NCI-H1105 (cell line): ENCODE data around the gene RNU7-1.

Experiments used
- DNase-seq: peaks from one replicate; lab custom pipeline; 2025; lab: John Stamatoyannopoulos, UW

The RNU7-1 gene

DNA sequence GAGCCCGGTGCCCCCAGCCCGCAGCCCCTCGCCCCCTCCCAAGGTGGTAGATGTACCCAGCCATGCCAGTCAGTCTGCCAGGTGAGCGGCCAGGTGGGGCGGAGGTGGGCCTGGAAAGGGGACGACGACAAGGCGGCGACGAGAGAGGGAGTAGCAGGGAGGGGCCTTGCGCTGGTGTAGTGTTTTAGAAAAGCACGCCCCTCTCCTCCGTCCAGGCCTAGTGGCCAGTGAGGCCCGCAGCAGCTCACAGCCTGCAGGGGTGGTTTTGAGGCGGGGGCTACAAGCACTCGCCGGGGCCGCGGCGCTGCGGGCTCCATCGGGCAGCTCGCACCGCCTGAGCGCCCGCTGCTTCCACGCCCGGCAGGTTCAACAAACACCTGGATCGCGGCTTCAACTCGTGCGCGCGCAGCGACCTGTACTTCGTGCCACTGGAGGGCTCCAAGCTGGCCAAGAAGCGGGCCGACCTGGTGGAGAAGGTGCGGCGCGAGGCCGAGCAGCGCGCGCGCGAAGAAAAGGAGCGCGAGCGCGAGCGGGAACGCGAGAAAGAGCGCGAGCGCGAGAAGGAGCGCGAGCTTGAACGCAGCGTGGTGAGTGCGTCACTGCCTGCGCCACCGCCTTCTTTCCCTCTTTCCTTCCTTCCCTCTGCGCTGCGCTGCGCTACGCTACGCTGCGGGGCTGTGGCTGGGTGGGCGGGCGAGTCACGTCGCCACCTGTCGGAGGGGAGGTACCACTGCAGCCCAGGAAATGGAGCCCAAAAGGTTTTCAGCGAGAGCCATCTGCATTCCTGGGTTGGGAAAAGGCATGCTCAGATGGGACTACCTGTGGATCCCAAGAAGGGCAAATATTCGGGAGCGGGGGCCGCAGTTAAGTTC, 5.9 kb upstream of the RNU7-1 start:
- peak; percentile 97 for DNase-seq

DNA sequence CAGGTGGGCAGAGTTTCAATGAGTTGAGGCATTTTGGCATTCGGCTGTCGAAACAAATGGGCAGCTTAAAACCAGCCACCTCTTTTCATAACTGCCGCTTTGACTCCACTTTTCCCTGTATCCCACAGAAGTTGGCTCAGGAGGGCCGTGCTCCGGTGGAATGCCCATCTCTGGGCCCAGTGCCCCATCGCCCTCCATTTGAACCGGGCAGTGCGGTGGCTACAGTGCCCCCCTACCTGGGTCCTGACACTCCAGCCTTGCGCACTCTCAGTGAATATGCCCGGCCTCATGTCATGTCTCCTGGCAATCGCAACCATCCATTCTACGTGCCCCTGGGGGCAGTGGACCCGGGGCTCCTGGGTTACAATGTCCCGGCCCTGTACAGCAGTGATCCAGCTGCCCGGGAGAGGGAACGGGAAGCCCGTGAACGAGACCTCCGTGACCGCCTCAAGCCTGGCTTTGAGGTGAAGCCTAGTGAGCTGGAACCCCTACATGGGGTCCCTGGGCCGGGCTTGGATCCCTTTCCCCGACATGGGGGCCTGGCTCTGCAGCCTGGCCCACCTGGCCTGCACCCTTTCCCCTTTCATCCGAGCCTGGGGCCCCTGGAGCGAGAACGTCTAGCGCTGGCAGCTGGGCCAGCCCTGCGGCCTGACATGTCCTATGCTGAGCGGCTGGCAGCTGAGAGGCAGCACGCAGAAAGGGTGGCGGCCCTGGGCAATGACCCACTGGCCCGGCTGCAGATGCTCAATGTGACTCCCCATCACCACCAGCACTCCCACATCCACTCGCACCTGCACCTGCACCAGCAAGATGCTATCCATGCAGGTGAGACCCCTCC, 5.0 kb upstream of the RNU7-1 start:
- no peak for DNase-seq

DNA sequence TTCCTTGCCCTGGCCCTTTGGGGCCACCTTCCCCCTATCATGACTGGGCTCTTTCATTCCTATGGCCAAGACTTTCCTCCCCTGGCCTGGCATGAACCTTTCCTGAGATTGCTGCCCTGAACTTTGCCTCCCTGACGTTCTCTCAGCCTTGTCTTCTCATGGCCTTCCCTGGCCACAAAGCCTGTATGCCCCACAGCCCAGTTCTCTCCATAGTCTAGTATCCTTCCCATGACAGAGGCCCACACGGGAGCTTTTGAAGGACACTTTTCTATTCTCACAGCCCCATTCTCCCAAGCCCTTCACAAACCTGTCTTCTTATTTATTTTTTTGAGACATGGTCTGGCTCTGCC, 4.5 kb upstream of the RNU7-1 start:
- DNase-seq, result no peak

DNA sequence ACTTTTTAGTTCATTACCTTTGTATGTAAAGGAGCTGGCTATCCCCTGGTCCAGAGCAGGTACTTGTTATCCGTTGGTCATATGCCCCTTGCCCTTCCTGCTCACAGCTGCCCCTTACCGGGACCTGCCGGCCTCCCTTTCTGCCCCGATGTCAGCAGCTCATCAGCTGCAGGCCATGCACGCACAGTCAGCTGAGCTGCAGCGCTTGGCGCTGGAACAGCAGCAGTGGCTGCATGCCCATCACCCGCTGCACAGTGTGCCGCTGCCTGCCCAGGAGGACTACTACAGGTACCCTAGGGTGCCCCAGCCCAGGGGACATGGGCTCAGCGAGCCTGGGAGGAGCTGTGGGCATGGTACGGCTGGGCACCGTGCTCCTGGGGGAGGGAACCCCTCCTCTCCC, 2.3 kb upstream of the RNU7-1 start:
- DNase-seq, result no peak

DNA sequence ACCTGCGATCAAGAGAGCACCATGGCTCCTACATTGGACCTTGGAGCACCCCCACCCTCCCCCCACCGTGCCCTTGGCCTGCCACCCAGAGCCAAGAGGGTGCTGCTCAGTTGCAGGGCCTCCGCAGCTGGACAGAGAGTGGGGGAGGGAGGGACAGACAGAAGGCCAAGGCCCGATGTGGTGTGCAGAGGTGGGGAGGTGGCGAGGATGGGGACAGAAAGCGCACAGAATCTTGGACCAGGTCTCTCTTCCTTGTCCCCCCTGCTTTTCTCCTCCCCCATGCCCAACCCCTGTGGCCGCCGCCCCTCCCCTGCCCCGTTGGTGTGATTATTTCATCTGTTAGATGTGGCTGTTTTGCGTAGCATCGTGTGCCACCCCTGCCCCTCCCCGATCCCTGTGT, 1.8 kb upstream of the RNU7-1 start:
- no peak for DNase-seq

DNA sequence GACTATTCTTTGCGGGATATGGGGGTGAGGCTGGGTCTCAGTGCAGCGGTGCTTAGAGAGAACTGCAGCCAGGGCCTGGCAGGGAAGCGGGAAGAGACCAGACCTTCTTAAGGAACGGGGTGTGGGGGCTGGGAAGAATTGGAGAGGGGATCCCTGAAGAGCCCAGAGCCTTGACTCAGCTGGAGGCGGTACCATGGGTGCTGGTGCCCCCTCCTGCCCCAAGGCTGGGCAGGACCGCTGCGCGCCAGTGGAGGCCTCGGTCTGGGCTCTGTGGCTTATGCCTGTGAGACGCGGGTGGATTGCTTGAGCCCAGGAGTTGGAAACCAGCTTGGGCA, 1.3 kb upstream of the RNU7-1 start:
- DNase-seq, result no peak

DNA sequence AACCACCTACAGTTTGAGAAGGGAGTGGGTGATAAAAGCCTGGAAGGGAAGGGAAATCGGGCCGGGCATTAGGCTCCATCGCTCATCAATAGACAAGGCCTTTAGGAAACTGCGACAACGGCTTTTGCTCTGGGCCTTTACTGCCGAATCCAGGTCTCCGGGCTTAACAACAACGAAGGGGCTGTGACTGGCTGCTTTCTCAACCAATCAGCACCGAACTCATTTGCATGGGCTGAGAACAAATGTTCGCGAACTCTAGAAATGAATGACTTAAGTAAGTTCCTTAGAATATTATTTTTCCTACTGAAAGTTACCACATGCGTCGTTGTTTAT, 261 bp upstream of the RNU7-1 start:
- DNase-seq, result peak; percentile 84

DNA sequence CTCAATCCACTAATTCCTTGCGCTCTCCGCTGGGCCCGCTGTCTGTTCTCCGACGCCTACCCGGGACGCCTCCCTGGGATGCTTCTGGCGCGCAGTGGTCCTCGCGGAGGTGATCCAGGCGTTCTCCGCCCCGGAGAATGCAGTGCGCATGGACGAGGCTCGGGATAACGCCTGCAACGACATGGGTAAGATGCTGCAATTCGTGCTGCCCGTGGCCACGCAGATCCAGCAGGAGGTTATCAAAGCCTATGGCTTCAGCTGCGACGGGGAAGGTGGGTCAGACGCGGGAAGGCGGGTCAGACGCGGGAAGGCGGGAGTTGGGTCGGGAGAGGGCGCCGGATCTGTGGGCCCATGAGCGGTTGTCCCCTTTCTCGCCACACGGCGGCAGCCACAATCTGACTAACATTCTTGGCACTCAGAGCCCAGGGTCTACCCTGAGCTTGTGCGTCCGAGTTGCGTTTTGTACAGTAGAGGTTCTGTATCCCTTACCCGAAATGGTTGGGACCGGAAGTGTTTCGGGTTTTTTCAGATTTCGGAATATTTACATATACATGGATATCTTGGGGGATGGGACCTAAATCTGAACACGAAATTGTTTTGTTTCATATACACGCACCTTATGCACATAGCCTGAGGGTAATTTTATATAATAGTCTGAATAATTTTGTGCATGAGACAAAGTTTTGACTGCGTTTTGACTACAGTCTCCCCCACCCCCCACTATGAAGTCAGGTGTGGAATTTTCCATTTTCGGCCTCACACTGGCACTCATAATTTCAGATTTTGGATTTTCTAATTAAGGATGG, 968 bp downstream of the RNU7-1 start:
- peak; percentile 95 for DNase-seq

DNA sequence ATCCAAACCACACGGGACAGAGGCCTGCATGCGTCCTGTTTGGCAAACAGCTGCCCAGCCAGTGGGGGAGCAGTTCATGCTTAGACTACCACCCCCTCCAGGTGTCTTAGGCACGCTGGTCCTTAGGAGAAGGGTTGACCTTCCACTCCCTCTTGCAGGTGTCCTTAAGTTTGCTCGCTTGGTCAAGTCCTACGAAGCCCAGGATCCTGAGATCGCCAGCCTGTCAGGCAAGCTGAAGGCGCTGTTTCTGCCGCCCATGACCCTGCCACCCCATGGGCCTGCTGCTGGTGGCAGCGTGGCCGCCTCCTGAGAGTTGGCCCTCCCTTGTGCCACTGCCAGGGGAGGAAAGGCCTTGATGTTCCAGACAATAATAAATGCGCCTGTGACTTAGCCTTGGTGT, 2.0 kb downstream of the RNU7-1 start:
- no peak for DNase-seq

DNA sequence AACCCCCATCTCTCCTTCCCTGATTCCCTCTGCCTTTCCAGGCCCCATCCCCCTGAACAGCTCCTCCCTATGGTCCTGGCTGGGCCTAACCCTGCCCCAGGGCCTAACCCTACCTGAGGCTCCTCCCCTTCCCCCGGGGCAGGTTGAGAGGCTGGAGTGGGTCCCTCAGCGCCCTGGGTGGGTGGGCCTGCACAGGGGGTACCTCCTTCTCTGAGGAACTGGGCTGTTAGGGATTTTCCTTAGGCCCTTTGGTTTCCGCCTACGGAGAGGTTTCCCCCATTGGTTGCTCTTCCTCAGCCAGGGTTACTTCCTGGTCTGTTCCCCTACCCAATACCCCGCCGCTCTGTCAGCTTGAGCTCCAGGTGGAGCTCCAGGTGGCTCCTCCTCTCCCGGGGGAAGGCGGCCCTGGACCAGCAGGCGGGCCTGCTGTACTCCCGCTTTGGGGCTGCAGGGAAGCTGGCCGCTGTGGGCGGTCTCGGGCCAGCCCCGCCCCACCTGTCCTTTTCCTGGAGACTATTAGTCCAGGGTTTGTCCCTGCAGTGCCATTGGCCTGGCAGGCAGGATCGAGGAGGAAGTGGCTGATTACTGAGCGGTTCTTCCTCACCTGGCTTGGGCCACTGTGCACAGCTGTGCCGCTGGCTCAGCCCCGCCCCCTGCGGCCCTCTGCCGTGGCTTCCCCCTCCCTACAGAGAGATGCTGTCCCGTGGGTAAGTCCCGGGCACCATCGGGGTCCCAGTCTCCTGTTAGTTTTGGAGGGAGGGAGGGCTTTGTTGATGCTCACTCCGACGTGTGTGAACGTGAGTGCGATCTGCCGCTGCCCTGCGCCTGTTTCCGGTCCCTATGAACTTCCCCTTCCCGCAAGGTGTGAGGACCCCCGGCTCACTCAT, 2.7 kb downstream of the RNU7-1 start:
- DNase-seq, result peak; percentile 95

DNA sequence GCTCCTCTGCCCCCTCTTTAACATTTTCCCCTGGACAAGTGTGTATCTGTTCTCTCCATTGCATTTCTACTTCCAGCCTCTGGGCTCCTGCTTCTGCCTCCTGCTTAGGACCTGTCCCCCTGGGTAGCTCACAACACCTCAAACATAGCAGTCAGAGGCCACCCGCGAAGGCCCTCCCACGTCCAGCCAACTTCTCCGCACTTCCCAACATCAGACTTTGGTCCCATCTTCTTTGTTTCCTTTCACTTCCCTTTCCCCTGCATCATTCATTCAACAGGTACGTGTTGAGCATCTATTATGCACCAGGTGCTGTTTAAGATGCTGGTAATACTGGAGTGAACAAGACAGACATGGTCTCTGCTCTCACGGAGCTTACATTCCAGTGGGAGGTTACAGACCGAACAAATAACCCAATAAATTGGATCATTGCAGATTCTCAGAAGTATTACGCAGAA, 3.3 kb downstream of the RNU7-1 start:
- no peak for DNase-seq

DNA sequence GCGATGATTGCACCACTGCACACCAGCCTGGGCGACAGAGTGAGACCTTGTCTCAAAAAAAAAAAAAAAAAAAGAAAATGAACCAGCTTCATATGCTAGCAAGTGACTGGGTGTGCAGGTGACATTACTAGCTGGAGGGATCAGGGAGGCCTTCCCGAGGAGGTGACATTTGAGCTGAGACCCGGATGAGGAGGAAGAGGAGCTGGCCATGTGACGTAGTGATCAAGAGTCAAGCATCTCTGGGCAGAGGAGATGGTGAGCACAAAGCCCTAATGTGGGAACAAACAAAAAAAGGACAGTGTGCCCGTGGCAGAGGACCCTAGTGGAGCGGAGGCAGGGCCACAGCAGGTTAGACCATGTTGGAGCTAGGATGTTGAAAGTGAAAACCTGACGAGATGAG, 4.0 kb downstream of the RNU7-1 start:
- DNase-seq, result no peak

DNA sequence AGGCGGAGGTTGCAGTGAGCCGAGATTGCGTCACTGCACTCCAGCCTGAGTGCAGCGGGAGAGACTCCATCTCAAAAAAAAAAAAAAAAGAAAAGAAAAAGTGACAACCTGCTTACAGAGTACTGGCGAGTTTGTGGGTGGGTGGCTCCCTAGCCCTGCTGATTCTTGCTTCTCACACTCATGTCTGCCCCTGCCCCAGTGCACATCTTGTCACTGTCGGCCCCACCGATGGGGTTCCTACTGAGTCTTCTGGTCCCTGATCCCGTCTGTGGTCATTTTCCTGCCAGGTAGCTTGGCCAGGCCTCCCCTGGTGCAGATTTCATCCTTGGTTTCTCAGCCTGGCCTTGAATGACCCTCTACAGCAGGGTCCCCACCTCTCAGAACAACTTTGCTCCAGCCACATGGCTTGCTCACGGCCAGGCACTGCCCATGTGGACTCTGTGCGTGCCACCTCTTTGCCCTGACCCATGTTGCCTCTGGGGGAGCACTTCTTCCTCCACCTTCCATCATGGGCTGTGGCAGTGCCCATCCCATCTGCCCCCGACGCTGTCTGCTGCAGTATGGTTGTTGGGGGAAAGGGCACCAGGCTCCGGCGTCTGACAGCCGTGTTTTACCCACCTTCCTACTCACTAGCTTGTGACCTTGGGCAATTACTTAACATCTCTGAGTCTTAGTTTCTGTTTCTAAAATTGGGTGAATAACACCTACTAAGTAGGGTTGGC, 5.4 kb downstream of the RNU7-1 start:
- DNase-seq, result no peak

DNA sequence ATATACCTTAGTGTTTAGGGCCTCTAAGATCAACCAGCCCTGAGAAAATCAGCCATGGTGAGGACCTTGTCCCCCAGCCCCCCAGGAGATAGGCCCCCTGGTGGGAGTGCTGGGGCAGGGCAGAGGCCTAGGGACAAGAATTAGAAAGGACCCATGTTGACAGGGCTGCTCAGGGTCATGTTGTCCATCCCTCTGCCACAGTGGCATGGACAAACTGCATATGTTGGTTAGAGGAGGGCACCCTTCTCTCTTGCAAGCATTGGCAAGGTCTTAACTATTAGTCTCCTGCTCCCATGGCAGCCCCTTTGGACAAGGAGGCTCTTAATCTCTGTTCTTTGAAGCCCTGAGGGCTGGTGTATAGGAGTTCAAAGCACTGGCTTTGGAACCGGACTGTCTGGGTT, 6.8 kb downstream of the RNU7-1 start:
- DNase-seq, result no peak

DNA sequence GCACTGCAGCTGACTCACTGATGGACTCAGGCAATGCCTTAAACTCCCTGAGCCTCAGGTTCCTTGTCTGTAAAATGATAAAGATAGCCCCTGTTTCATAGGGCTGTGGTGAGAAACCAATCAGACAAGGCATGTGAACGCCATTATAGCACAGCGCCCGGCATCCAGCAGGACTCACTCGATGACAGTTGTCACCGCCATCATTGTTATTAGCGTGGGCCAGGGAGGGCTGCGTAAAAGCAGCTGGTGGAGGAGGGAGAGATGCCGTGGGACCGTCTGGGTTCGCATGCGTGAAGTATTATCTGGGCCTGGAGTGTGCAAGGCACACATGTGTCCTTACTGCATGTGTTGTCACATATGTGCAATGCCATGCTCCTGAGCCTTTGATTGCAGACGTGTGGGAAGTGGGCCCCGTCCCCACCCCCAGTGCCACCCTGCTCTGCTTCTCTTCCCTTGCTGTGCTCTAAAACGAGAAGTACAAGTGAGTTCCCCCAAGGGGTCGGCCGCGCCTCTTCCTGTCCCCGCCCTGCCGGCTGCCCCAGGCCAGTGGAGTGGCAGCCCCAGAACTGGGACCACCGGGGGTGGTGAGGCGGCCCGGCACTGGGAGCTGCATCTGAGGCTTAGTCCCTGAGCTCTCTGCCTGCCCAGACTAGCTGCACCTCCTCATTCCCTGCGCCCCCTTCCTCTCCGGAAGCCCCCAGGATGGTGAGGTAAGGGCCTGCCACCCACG, 7.4 kb downstream of the RNU7-1 start, which contains the start of gene PTPN6:
Gene PTPN6 (plus strand): TSS at position 546 of the 730 bp plus-strand sequence. CDS start 157 bp downstream, at position 703.
- DNase-seq, result no peak

DNA sequence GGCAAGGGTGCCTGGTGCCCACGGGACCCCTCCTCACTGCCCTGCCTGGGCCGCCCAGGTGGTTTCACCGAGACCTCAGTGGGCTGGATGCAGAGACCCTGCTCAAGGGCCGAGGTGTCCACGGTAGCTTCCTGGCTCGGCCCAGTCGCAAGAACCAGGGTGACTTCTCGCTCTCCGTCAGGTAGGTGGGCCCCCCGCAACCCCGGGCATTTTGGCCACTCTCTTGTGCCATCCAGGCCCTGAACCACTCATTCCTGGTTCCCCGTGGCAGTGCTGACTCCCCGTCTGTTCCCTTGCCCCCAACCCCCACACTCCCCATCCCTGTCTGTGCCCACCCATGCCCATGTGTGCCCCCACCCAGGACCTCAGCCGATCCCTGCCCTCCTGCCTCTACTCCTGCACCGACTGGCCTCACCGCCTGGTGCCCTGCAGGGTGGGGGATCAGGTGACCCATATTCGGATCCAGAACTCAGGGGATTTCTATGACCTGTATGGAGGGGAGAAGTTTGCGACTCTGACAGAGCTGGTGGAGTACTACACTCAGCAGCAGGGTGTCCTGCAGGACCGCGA, 8.0 kb downstream of the RNU7-1 start:
- no peak for DNase-seq

DNA sequence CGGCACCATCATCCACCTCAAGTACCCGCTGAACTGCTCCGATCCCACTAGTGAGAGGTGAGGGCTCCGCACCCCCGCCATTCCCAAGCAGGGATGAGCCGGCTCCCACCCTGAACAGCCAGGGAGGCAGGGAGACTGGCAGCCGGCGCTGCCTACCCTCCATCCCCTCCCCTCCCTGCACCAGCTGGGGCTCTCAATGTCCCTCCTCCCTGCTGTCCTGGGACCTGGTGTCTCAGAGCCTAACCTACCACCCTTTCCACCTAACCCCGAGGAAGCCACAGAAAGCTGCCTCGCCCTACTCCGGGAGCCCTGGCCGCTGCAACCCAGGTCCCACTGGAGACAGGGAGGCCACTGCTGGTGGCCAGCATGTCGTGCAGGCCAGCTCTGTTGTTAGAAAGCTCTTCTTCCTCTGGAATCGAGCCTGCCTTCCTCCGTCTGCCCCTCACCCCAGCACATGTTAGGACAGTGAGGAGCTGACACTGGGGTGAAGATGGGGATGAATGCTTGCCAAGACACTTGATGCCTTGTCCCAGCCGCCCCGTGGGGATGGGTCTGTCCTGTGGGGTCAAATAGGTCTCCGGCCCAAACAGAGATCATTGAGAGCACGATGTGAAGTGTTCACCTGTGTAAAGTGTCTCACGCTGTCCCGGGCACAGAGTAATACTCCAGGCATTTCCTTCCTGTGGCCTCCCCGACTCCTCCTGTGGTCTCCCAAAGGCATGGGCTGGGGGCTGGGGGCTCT, 8.7 kb downstream of the RNU7-1 start:
- no peak for DNase-seq

DNA sequence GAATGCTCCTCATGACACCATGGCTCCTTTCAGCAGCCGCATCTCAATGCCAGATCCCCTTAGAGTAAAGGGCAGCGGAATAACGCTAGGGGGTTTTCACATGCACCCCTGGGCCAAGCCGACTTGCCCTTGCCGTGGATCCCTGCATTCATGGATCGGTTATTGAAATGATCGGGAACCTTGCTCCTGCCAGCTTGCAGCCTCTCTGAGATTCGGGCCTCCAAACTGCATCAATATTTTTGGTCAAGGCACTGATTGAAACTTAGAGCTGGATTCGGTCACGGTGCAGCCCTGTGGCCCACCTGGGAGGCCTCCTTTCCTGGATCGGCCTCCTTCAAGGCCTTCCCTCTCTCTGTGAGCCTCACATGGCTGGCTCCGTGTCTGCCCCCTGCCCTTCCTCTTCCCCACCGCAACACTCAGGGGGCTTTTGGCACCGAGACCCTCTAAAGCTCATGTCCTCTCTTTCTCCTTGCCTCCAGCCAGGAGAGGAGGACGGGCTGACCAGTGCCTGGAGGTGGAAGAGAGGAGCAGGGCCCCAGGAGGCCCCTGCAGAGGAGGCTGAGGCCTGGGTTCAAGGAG, 9.3 kb downstream of the RNU7-1 start:
- no peak for DNase-seq
